KOPT-K1 (cell line): Measurements from ENCODE around the gene ANKRD12.

Experiments used
- H3K27ac ChIP-seq: fragments of 200-600 bp; sonication (generic); 2 replicates; pipeline ENCODE4 v1.5.1; 2016; ENCODE audit warnings: antibody characterized with exemption, mild to moderate bottlenecking, low read depth, low read length; ENCODE audit not compliant: poor library complexity, severe bottlenecking
- H3K36me3 ChIP-seq: fragments of 200-600 bp; sonication (generic); 2 replicates; pipeline ENCODE4 v1.5.1; 2017; ENCODE audit warnings: antibody characterized with exemption, mild to moderate bottlenecking, low read length, moderate library complexity; ENCODE audit not compliant: insufficient read depth
- H3K9me3 ChIP-seq: fragments of 200-600 bp; sonication (generic); 2 replicates; pipeline ENCODE4 v1.5.1; 2017; ENCODE audit warnings: antibody characterized with exemption, low read length, mild to moderate bottlenecking; ENCODE audit not compliant: insufficient read depth, poor library complexity, severe bottlenecking

Gene ANKRD12

GRCh38 chr18:9123520-9123919, 13.1 kb upstream of the ANKRD12 start:
- peaks cover 97% of the 10 kb centered on the region for H3K36me3 ChIP-seq
- H3K27ac ChIP-seq = no peak overlapping the region
- no peaks in the 10 kb centered on the region for H3K9me3 ChIP-seq

GRCh38 chr18:9124824-9125223, 11.8 kb upstream of the ANKRD12 start:
- no peaks in the 10 kb centered on the region for H3K9me3 ChIP-seq
- peaks cover 97% of the 10 kb centered on the region for H3K36me3 ChIP-seq
- H3K27ac ChIP-seq = no peak overlapping the region

- H3K9me3 ChIP-seq = no peaks in the 10 kb centered on the region
- peaks cover 100% of the 10 kb centered on the region for H3K36me3 ChIP-seq
- H3K27ac ChIP-seq = no peak overlapping the region
These were observed 10.2 kb upstream of the ANKRD12 start for GRCh38 chr18:9126337-9126736.

GRCh38 chr18:9130195-9130594, 6.4 kb upstream of the ANKRD12 start:
- Histone ChIP-seq H3K36me3 (peaks cover 100% of the 10 kb centered on the region), H3K9me3 (no peaks in the 10 kb centered on the region)

GRCh38 chr18:9130806-9131205, 5.8 kb upstream of the ANKRD12 start:
- Histone ChIP-seq H3K27ac (no peak overlapping the region), H3K36me3 (peaks cover 96% of the 10 kb centered on the region), H3K9me3 (no peaks in the 10 kb centered on the region)

More at GRCh38 chr18:9130195-9130594, 6.4 kb upstream of the ANKRD12 start:
- H3K27ac ChIP-seq = no peak overlapping the region

GRCh38 chr18:9132628-9133027, 4.0 kb upstream of the ANKRD12 start:
- Histone ChIP-seq H3K36me3 (peaks cover 77% of the 10 kb centered on the region), H3K27ac (no peak overlapping the region), H3K9me3 (no peaks in the 10 kb centered on the region)

- peaks cover 71% of the 10 kb centered on the region for H3K36me3 ChIP-seq
- no peak overlapping the region for H3K27ac ChIP-seq
These were observed 3.4 kb upstream of the ANKRD12 start for GRCh38 chr18:9133225-9133624.

GRCh38 chr18:9135081-9135911, 1.3 kb upstream of the ANKRD12 start:
- H3K9me3 ChIP-seq = no peaks in the 10 kb centered on the region
- peak overlapping the region; percentile 85 for H3K27ac ChIP-seq

More at GRCh38 chr18:9133225-9133624, 3.4 kb upstream of the ANKRD12 start:
- no peaks in the 10 kb centered on the region for H3K9me3 ChIP-seq

GRCh38 chr18:9135912-9136314, 668 bp upstream of the ANKRD12 start:
- peak overlapping the region; percentile 85 for H3K27ac ChIP-seq
- H3K36me3 ChIP-seq = peaks cover 45% of the 10 kb centered on the region
- no peaks in the 10 kb centered on the region for H3K9me3 ChIP-seq

More at GRCh38 chr18:9135081-9135911, 1.3 kb upstream of the ANKRD12 start:
- H3K36me3 ChIP-seq = peaks cover 51% of the 10 kb centered on the region

- H3K27ac ChIP-seq = peak overlapping the region; percentile 85
- H3K36me3 ChIP-seq = peaks cover 30% of the 10 kb centered on the region
- no peaks in the 10 kb centered on the region for H3K9me3 ChIP-seq
These were observed 836 bp downstream of the ANKRD12 start for GRCh38 chr18:9137168-9138066.

- H3K9me3 ChIP-seq = no peaks in the 10 kb centered on the region
- peaks cover 8% of the 10 kb centered on the region for H3K36me3 ChIP-seq
- H3K27ac ChIP-seq = no peak overlapping the region
These were observed 2.9 kb downstream of the ANKRD12 start for GRCh38 chr18:9139400-9140039.

GRCh38 chr18:9140381-9140780, 3.8 kb downstream of the ANKRD12 start:
- Histone ChIP-seq H3K9me3 (no peaks in the 10 kb centered on the region), H3K36me3 (no peaks in the 10 kb centered on the region), H3K27ac (peak overlapping the region; percentile 30)

GRCh38 chr18:9140984-9141383, 4.4 kb downstream of the ANKRD12 start:
- H3K9me3 ChIP-seq = no peaks in the 10 kb centered on the region
- no peak overlapping the region for H3K27ac ChIP-seq

GRCh38 chr18:9146224-9146623, 9.6 kb downstream of the ANKRD12 start:
- H3K27ac ChIP-seq = no peak overlapping the region
- no peaks in the 10 kb centered on the region for H3K9me3 ChIP-seq
- no peaks in the 10 kb centered on the region for H3K36me3 ChIP-seq

More at GRCh38 chr18:9140984-9141383, 4.4 kb downstream of the ANKRD12 start:
- no peaks in the 10 kb centered on the region for H3K36me3 ChIP-seq
